CD14-positive monocyte (primary cell): ENCODE data around the gene PCDHGA12. TPM values are rescaled to one million over a fixed set of nuclear protein-coding genes. Genes with fewer than 3 reads are reported as not detected.

Experiments
- DNase-seq, 3 donors: peaks; one replicate each; pipeline ENCODE4 v3.0.0-alpha.2; 2011 to 2022
- H2AFZ ChIP-seq: 2 replicates; pipeline ENCODE4 v1.6.0; 2012; ENCODE audit warnings: mild to moderate bottlenecking, low read depth, low read length, inconsistent platforms; ENCODE audit not compliant: insufficient read depth, poor library complexity, severe bottlenecking
- H3K27ac ChIP-seq, 2 donors: 1 replicate in 1 of 2; 2 replicates in 1 of 2; pipeline ENCODE4 v1.5.1; 2012 to 2013; ENCODE audit warnings: low read length in 2 of 2, control low read depth in 1 of 2, inconsistent platforms in 1 of 2, low read depth in 1 of 2, mild to moderate bottlenecking in 1 of 2
- H3K27me3 ChIP-seq, 2 donors: one replicate each; pipeline versions ENCODE4 v1.6.0 to v1.6.1; 2011 to 2013; ENCODE audit warnings: low read length in 2 of 2; ENCODE audit not compliant: control insufficient read depth in 2 of 2, insufficient read depth in 2 of 2
- H3K36me3 ChIP-seq, 2 donors: replicated peaks in 1 of 2; 1 replicate in 1 of 2; 2 replicates in 1 of 2; pipeline versions ENCODE4 v1.5.1 to v1.6.1; 2012 to 2013; ENCODE audit warnings: low read length in 2 of 2, control low read depth in 1 of 2, inconsistent platforms in 1 of 2, mild to moderate bottlenecking in 1 of 2; ENCODE audit not compliant: insufficient read depth in 2 of 2, control insufficient read depth in 1 of 2
- H3K4me1 ChIP-seq, 2 donors: 1 replicate in 1 of 2; 2 replicates in 1 of 2; pipeline versions ENCODE4 v1.5.1 to v1.6.1; 2012 to 2013; ENCODE audit warnings: low read length in 2 of 2, control low read depth in 1 of 2, inconsistent platforms in 1 of 2, mild to moderate bottlenecking in 1 of 2, moderate library complexity in 1 of 2; ENCODE audit not compliant: insufficient read depth in 2 of 2, control insufficient read depth in 1 of 2
- H3K4me2 ChIP-seq: replicated peaks from 2 replicates; pipeline ENCODE3; 2012; ENCODE audit warnings: low read length, moderate library complexity, mild to moderate bottlenecking; ENCODE audit not compliant: poor library complexity, severe bottlenecking; ENCODE audit errors: extremely low read depth
- H3K4me3 ChIP-seq, 3 experiments: fragments of 200-600 bp in 1 of 3; sonication (generic) in 1 of 3; replicated peaks in 1 of 3; 1 replicate in 2 of 3; 2 replicates in 1 of 3; pipeline ENCODE4 v1.5.1; 2011 to 2013; ENCODE audit warnings: low read length in 3 of 3, mild to moderate bottlenecking in 3 of 3, control low read depth in 2 of 3, low read depth in 2 of 3, inconsistent platforms in 1 of 3, moderate library complexity in 1 of 3
- H3K79me2 ChIP-seq: 2 replicates; pipeline ENCODE4 v1.6.0; 2012; ENCODE audit warnings: mild to moderate bottlenecking, control low read depth, inconsistent platforms, low read length, moderate library complexity; ENCODE audit not compliant: insufficient read depth
- H3K9ac ChIP-seq: 2 replicates; pipeline ENCODE4 v1.6.0; 2017; ENCODE audit warnings: low read length, mild to moderate bottlenecking; ENCODE audit not compliant: insufficient read depth, poor library complexity, severe bottlenecking
- H3K9me3 ChIP-seq, 2 donors: replicated peaks in 1 of 2; 1 replicate in 1 of 2; 2 replicates in 1 of 2; pipeline versions ENCODE4 v1.5.1 to v1.6.1; 2012 to 2013; ENCODE audit warnings: low read length in 2 of 2, control low read depth in 1 of 2; ENCODE audit not compliant: control insufficient read depth in 1 of 2, insufficient read depth in 1 of 2
- H4K20me1 ChIP-seq: 2 replicates; pipeline ENCODE4 v1.6.0; 2012; ENCODE audit warnings: mild to moderate bottlenecking, low read length, control low read depth, moderate library complexity; ENCODE audit not compliant: insufficient read depth
- H3K27ac Mint-ChIP-seq, 7 donors: one replicate each; pipeline ENCODE4 v1.8.0; 2020; ENCODE audit warnings: mild to moderate bottlenecking in 7 of 7, mixed read lengths in 7 of 7, moderate library complexity in 6 of 7, inconsistent platforms in 2 of 7
- H3K27me3 Mint-ChIP-seq, 3 donors: one replicate each; pipeline ENCODE4 v1.8.0; 2021 to 2022; ENCODE audit warnings: low read depth in 3 of 3, mild to moderate bottlenecking in 3 of 3, mixed read lengths in 3 of 3, moderate library complexity in 3 of 3, inconsistent platforms in 1 of 3
- H3K36me3 Mint-ChIP-seq, 2 donors: one replicate each; pipeline ENCODE4 v1.8.0; 2020; ENCODE audit warnings: mixed read lengths in 2 of 2, inconsistent platforms in 1 of 2, mild to moderate bottlenecking in 1 of 2
- H3K4me1 Mint-ChIP-seq: one replicate; pipeline ENCODE4 v1.8.0; 2020; ENCODE audit warnings: mild to moderate bottlenecking, mixed read lengths
- H3K4me3 Mint-ChIP-seq, 2 donors: one replicate each; pipeline ENCODE4 v1.8.0; 2020; ENCODE audit warnings: mild to moderate bottlenecking in 2 of 2, mixed read lengths in 2 of 2, moderate library complexity in 1 of 2
- H3K9me3 Mint-ChIP-seq, 7 donors: one replicate each; pipeline ENCODE4 v1.8.0; 2020 to 2022; ENCODE audit warnings: mixed read lengths in 7 of 7, mild to moderate bottlenecking in 6 of 7, moderate library complexity in 6 of 7, inconsistent platforms in 2 of 7
- WGBS: methylation state at CpG from one replicate; pipeline ENCODE4 v1.1.5; 2013; ENCODE audit warnings: missing lambda C conversion rate; ENCODE audit not compliant: insufficient coverage; 5-methylcytosine and 5-hydroxymethylcytosine counted together
- intact Hi-C, 2 donors: fragments of 100-400 bp; cut with micrococcal nuclease; formaldehyde crosslinking; loops; one replicate each; pipeline versions ENCODE4 v1.15.0 to v1.15.1; 2023
- polyA plus RNA-seq, 3 donors: library from polyadenylated mRNA; depleted of rRNA in 1 of 3; unstranded in 2 of 3; stranded (reverse) in 1 of 3; fragments of 300-500 nt in 2 of 3; fragments of >200 nt in 1 of 3; fragmentation: Illumina TruSeq in 2 of 3; gene quantifications; 1 replicate in 2 of 3; 2 replicates in 1 of 3; pipeline ENCODE4 v1.2.3, GENCODE V29; 2012 to 2021
- TF ChIP-seq, protein P1 (sequence below): fragments of 200-600 bp; IDR thresholded peaks from one replicate; pipeline ENCODE4 v1.8.0; 2022; ENCODE audit warnings: antibody characterized with exemption, mild to moderate bottlenecking

PCDHGA12 gene
- polyA plus RNA-seq, 3 donors: 0.01 TPM; not detected in 2

GRCh38 chr5:141465351-141465750, 35.0 kb downstream of the PCDHGA12 start:
- H3K27me3 Mint-ChIP-seq: peaks cover 1 to 11% (median 10%) of the 10 kb centered on the region in 3 donors
- intact Hi-C loops: no loop called here

DNA sequence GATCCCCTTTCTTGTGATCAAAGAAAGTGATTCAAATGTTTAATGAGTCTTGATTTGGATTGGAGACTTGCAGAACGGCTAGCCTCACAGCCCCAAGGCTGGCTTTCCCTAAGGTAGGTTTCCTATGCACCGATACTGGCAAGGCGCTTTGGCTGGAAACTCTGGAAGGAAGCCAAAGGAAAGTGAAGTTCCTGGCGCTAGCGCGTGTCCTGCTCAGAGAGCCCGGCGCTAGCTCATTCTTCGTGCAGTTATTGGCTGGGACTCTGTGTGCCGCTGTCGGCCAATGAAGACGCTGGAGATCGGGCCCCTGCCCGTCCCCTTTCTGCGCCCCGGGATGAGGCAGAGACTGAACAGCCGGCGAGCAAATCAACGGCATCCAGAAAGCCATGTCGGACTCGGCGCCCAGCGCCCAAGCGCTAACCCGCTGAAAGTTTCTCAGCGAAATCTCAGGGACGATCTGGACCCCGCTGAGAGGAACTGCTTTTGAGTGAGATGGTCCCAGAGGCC, 45.4 kb downstream of the PCDHGA12 start, which contains the start of gene PCDHGC3:
PCDHGC3 (plus strand) TSS at position 342 of the 507 bp plus-strand sequence; CDS start at position 493, 151 bp downstream.
- Mint-ChIP-seq H3K27me3 (peaks cover 43 to 64% (median 61%) of the 10 kb centered on the region in 3 donors), H3K27ac (peak within 1 kb of the TSS in 3 of 7 donors; percentile 42 to 71 (median 61)), H3K9me3 (peaks cover 0 to 28% (median 7%) of the 10 kb centered on the region in 7 donors), H3K36me3 (peaks cover 7 to 10% of the 10 kb centered on the region in 2 donors), H3K4me1 (peaks cover 27% of the 10 kb centered on the region), H3K4me3 (peak within 1 kb of the TSS; percentile 87 to 98)
- H2AFZ ChIP-seq: peak within 1 kb of the TSS; percentile 78
- peak within 1 kb of the TSS; percentile 91 for H3K4me2 ChIP-seq
- peaks cover 19 to 25% of the 10 kb centered on the region in 2 donors for H3K4me1 ChIP-seq
- WGBS: under 1% methylated on average over 28 of the region's 28 CpGs
- H3K4me3 ChIP-seq: peak within 1 kb of the TSS; percentile 28 to 77 (median 41)
- H3K27me3 ChIP-seq: peaks cover 47 to 66% of the 10 kb centered on the region in 2 donors
- peaks cover 0 to 20% of the 10 kb centered on the region in 2 donors for H3K9me3 ChIP-seq
- intact Hi-C loops: no loop called here
- H3K9ac ChIP-seq: no peak within 1 kb of the TSS
- DNase-seq: peak; percentile 18 to 50 (median 28)
- H3K79me2 ChIP-seq: no peaks in the 10 kb centered on the region
- H3K27ac ChIP-seq: no peak within 1 kb of the TSS
- no peaks in the 10 kb centered on the region for H4K20me1 ChIP-seq
- TF ChIP-seq, protein P1, sequence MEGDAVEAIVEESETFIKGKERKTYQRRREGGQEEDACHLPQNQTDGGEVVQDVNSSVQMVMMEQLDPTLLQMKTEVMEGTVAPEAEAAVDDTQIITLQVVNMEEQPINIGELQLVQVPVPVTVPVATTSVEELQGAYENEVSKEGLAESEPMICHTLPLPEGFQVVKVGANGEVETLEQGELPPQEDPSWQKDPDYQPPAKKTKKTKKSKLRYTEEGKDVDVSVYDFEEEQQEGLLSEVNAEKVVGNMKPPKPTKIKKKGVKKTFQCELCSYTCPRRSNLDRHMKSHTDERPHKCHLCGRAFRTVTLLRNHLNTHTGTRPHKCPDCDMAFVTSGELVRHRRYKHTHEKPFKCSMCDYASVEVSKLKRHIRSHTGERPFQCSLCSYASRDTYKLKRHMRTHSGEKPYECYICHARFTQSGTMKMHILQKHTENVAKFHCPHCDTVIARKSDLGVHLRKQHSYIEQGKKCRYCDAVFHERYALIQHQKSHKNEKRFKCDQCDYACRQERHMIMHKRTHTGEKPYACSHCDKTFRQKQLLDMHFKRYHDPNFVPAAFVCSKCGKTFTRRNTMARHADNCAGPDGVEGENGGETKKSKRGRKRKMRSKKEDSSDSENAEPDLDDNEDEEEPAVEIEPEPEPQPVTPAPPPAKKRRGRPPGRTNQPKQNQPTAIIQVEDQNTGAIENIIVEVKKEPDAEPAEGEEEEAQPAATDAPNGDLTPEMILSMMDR: peak; percentile 16
- no peaks in the 10 kb centered on the region for H3K36me3 ChIP-seq

More at GRCh38 chr5:141465351-141465750, 35.0 kb downstream of the PCDHGA12 start:
- Histone ChIP-seq H3K4me3 (no peak overlapping the region), H3K9ac (no peak overlapping the region), H2AFZ (no peak overlapping the region), H3K36me3 (no peaks in the 10 kb centered on the region), H4K20me1 (no peaks in the 10 kb centered on the region), H3K79me2 (no peaks in the 10 kb centered on the region), H3K4me2 (no peak overlapping the region), H3K27me3 (no peaks in the 10 kb centered on the region), H3K4me1 (no peaks in the 10 kb centered on the region), H3K27ac (no peak overlapping the region), H3K9me3 (no peaks in the 10 kb centered on the region)
- no peak for DNase-seq
- H3K27ac Mint-ChIP-seq: no peak overlapping the region
- no peaks in the 10 kb centered on the region for H3K36me3 Mint-ChIP-seq
- H3K4me3 Mint-ChIP-seq: no peak overlapping the region
- 100% methylated on average over 1 of the region's 3 CpGs for WGBS
- TF ChIP-seq, protein P1: no peak
- H3K4me1 Mint-ChIP-seq: no peaks in the 10 kb centered on the region
- peaks cover 0 to 3% (median 0%) of the 10 kb centered on the region in 7 donors for H3K9me3 Mint-ChIP-seq
